Stimulated activated CD8-positive, alpha-beta memory T cell treated with anti-CD3 and anti-CD28 coated beads, Interleukin-15, amount 100 ng/mL, for 48 hours (primary cell): ENCODE results near the gene PARN.
"Not testable (repeated sequence)": the region's sequence is repeated elsewhere in the genome, so short reads cannot be mapped to it uniquely, and the experiment has no call there.

ENCODE experiments used
- DNase-seq, 2 donors: peaks; one replicate each; pipeline ENCODE4 v3.0.0-alpha.2; 2020; ENCODE audit warnings: low read depth in 2 of 2

The PARN gene

DNA sequence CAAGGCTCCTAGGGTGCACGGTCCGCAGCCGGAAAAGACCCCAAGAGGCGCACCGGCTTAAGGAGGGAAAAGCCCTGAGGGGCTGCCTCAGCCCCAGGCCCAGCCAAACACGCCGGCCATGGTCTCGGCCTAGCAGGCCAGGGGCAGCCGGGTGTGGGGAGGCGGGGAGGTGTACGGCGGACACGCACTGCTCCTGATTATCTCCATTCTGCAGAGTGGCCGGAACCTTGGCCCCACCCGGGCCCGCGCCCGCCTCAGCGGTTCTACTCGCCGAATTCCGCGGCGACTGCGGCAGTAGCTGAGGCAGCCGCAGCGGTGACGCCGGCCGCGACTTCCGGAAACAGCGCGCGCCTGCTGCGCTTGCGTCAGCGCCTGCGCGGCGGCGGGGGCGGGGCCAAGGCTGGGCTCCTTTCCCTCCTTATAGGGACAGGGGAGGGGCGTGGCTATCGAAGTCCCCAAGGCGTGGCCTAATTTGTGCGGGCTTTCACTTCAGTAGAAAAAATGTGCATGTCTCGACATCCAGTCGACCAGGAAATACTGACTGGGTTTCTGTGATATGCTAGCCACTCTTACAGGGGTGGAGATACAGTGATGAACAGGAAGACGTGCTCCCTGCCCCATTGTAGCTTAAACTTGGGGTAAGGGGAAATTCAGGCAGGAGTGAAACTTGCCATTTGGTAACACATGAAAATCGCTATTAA lies at the start of gene PARN:
Gene PARN (minus strand): TSS at position 342 of the 701 bp plus-strand sequence. CDS start 135 bp downstream, at position 207.
- DNase-seq = peak; percentile 95 to 96

DNA sequence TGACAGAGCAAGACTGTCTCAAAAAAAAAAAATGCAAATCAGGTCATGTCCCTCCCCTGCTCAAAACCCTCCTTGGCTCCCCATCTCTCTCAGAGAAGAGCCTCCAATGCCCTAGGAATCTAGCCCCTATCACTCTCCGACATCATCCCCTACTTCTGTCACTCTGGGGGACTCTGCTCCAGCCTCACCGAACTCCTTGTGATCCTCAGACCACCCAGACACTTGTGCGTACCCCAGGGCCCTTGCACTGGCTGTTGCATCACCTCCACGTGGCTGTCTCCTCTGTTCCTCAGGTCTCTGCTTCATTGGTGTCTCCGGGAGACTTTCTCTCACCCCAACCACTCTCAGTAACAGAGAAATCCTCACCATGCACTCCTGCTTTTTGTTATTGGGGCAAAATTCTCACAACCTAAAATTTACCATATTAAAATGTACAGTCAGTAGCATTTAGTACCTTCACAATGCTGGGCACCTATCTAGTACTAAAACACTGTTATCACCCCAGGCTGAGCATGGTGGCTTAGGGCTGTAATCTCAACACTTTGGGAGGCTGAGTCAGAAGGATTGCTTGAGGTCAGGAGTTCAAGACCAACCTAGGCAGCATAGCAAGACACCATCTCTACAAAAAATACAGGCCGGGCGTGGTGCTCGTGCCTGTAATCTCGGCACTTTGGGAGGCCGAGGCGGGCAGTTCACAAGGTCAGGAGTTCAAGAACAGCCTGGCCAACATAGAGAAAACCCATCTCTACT lies 48.9 kb upstream of the PARN start:
- no peak for DNase-seq

- DNase-seq = no peak
Observed at GRCh38 chr16:14677627-14678026, 47.6 kb upstream of the PARN start.

GRCh38 chr16:14676633-14677032 lies 46.6 kb upstream of the PARN start:
- DNase-seq = no peak

- no peak for DNase-seq
Observed at GRCh38 chr16:14672403-14672971, 42.4 kb upstream of the PARN start.

GRCh38 chr16:14669776-14670175 lies 39.7 kb upstream of the PARN start:
- no peak for DNase-seq

- DNase-seq = no peak
Observed at GRCh38 chr16:14668556-14669223, 38.6 kb upstream of the PARN start.

DNA sequence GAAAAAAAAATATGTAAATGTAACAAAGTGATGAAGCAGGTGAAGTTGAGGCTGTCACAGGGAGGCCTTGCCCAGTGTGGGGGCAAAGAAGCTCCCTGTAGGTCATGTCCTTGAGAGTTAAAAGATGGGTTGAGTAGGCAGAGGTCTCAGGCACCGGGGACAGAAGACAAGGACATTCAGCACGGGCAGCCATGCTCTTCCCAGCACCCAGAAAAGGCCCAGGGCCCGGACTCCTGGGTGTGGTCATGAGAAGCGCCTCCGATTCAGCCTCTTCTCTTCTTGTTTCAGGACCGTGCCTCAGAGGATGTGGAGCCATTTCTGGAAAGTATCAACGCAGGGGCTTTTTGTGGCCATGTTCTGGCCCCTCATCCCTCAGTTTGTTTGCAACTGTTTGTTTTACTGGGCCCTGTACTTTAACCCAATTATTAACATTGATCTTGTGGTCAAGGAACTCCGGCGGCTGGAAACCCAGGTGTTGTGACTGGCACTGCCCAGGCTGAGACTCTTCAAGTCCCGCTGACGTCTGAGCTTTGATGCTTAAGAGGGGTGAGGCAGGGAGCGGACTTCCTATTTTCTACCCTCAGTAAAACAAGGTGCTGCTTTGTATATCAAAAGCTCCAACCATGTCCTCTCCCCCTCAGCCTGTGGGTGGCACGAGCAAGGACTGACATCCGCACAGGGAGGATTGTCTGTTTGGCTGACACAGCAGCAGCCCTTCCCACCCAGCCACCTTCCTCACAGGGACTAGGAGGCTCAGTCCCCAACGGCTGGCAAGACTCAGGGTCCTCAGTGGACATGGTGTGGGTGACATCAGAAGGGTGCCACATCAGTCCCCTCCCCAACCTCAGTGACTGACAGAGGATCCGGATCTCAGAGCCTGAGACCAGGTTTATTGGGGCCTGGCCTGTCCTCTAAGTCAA lies 37.5 kb upstream of the PARN start:
- DNase-seq = no peak

GRCh38 chr16:14658063-14658462 lies 28.0 kb upstream of the PARN start:
- no peak for DNase-seq

GRCh38 chr16:14652726-14653125 lies 22.7 kb upstream of the PARN start:
- DNase-seq = no peak

- DNase-seq = no peak
Observed at GRCh38 chr16:14650629-14651028, 20.6 kb upstream of the PARN start.

GRCh38 chr16:14649816-14650215 lies 19.8 kb upstream of the PARN start:
- DNase-seq = no peak

DNA sequence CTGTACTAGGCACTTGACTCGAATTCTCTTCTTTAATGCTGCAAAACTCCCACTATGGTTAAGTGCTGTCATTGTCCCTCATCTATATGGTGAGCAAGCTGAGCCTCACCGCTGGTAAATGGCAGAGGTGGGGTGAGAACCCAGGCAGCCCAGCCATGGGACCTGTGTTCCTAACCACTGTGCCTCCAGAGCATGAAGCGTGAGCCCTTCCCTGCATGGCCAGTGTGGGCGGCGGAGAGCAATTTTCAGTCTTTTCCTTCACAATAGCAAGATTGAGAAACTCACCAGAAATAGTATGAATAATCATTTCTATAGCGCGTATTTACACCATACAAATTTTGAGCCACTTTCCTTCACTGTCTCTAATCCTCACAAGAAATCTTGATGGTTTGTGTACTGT lies 11.9 kb upstream of the PARN start:
- DNase-seq = no peak

GRCh38 chr16:14641206-14641605 lies 11.1 kb upstream of the PARN start:
- no peak for DNase-seq

GRCh38 chr16:14640538-14640937 lies 10.5 kb upstream of the PARN start:
- no peak for DNase-seq

GRCh38 chr16:14636951-14637240 lies 6.8 kb upstream of the PARN start:
- DNase-seq = not testable (repeated sequence)

GRCh38 chr16:14636179-14636950 lies 6.3 kb upstream of the PARN start:
- not testable (repeated sequence) for DNase-seq

DNA sequence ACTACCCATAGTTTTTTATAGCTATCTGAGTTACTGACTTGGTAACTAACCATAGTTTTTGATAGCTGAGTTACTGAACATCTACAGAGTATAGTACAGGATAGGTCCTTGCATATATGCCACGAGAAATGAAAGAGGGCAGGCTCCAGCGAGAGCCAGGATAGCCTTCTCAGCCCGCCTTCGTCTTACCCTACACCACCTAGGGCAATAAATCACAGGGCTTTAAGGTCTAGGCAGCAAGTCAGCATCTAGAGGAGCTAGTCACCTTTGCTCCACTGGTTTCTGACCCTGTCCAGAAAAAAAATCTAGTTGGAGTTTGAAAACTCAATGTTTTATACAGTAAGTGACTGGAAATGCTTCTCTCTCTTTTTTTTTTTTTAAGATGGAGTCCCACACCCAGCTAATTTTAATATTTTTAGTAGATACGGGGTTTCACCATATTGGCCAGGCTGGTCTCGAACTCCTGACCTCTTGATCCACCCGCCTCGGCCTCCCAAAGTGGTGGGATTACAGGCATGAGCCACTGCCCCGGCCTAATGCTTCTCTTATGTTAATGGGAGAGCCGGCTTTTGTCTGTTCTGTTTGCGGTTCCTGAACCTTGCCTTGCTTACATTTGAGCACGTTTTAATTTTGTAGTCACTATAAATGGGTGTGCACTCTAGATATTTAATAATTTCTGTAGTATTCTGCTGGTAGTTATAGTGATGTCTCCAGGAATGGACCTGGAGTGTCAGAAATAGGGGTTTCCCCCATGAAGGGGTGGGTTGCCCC lies 5.5 kb upstream of the PARN start:
- DNase-seq = no peak

DNA sequence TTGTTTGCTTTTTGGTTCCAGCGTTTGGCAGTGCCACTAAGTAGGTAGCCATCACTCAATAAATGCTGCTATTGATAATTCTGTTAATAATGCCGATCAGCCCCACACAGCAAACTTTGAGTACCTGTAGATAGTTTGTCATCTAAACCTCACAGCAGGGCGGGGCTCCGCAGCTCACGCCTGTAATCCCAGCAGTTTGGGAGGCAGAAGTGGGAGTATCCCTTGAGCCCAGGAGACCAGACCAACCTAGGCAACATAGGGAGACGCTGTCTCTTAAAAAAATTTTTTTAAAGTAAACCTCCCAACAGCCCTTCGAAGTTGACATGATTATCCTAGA lies 4.3 kb upstream of the PARN start:
- DNase-seq = no peak
